Calu3 (cell line): ENCODE measurements around the gene CD22. TPM values are rescaled to one million over a fixed set of nuclear protein-coding genes. Genes with fewer than 3 reads are reported as not detected.

Experiments
- BruUV-seq: library from RNA; stranded (reverse); fragments of 400-500 nt; replicated peaks from 2 replicates; lab custom pipeline; 2021; lab: Mats Ljungman, UMichigan
- CTCF ChIA-PET: fragments of 300-600 bp; sonication (Branson Sonifier 250); formaldehyde crosslinking; loops from one replicate; lab custom pipeline; 2022; ENCODE audit warnings: antibody characterized with exemption; lab: Charles Lee
- DNase-seq: peaks from one replicate; pipeline ENCODE4 v3.0.0; 2022
- H3K27ac Mint-ChIP-seq: one replicate; pipeline ENCODE4 v1.8.0; 2022; ENCODE audit warnings: mixed read lengths; ENCODE audit not compliant: unreplicated experiment
- H3K27me3 Mint-ChIP-seq: one replicate; pipeline ENCODE4 v1.8.0; 2022; ENCODE audit warnings: mixed read lengths; ENCODE audit not compliant: unreplicated experiment
- H3K36me3 Mint-ChIP-seq: one replicate; pipeline ENCODE4 v1.8.0; 2022; ENCODE audit warnings: mild to moderate bottlenecking, moderate library complexity, mixed read lengths; ENCODE audit not compliant: insufficient read depth, unreplicated experiment
- H3K4me1 Mint-ChIP-seq: one replicate; pipeline ENCODE4 v1.8.0; 2022; ENCODE audit warnings: mild to moderate bottlenecking, low read depth, mixed read lengths; ENCODE audit not compliant: unreplicated experiment
- H3K4me3 Mint-ChIP-seq: one replicate; pipeline ENCODE4 v1.8.0; 2022; ENCODE audit warnings: mild to moderate bottlenecking, low read depth, moderate library complexity, mixed read lengths; ENCODE audit not compliant: unreplicated experiment
- H3K9me3 Mint-ChIP-seq: one replicate; pipeline ENCODE4 v1.8.0; 2022; ENCODE audit warnings: low read depth, mixed read lengths; ENCODE audit not compliant: unreplicated experiment
- intact Hi-C: fragments of 100-400 bp; cut with micrococcal nuclease; formaldehyde crosslinking; loops from one replicate; pipeline ENCODE4 v1.10.0; 2022; ENCODE audit not compliant: unreplicated experiment
- total RNA-seq: library from RNA; stranded (reverse); gene quantifications from 2 replicates; pipeline ENCODE4 v1.2.3, GENCODE V29; 2022
- TF ChIP-seq, protein P1 (sequence below): fragments of 200-600 bp; IDR thresholded peaks from one replicate; pipeline ENCODE4 v1.8.0; 2022; ENCODE audit warnings: antibody characterized with exemption; ENCODE audit not compliant: unreplicated experiment

The CD22 gene
- total RNA-seq, 1 experiment from 2014 or later = 5.9 TPM

DNA sequence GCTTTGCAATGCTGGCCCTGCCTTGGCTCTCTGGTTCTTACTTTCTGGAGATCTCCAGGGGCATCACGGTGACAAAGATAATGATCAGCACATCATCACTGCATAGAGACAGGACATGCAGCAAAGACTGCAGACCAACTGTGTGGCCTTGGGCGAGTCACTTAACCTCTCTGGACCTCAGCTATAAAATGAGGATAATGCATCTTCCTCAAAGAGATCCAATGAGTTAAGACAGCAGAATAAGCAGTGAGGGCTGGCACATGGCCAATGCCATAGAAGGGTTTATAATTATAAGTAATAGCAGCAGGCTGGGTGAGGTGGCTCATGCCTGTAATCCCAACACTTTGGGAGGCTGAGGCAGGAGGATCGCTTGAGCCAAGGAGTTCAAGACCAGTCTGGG lies 34.7 kb upstream of the CD22 start:
- no peak for DNase-seq
- H3K27ac Mint-ChIP-seq = no peak overlapping the region
- TF ChIP-seq, protein P1, sequence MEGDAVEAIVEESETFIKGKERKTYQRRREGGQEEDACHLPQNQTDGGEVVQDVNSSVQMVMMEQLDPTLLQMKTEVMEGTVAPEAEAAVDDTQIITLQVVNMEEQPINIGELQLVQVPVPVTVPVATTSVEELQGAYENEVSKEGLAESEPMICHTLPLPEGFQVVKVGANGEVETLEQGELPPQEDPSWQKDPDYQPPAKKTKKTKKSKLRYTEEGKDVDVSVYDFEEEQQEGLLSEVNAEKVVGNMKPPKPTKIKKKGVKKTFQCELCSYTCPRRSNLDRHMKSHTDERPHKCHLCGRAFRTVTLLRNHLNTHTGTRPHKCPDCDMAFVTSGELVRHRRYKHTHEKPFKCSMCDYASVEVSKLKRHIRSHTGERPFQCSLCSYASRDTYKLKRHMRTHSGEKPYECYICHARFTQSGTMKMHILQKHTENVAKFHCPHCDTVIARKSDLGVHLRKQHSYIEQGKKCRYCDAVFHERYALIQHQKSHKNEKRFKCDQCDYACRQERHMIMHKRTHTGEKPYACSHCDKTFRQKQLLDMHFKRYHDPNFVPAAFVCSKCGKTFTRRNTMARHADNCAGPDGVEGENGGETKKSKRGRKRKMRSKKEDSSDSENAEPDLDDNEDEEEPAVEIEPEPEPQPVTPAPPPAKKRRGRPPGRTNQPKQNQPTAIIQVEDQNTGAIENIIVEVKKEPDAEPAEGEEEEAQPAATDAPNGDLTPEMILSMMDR = no peak
- BruUV-seq = no TSS peak
- no peaks in the 10 kb centered on the region for H3K4me1 Mint-ChIP-seq
- no peak overlapping the region for H3K4me3 Mint-ChIP-seq
- no peaks in the 10 kb centered on the region for H3K36me3 Mint-ChIP-seq
- CTCF ChIA-PET = no interaction called here
- intact Hi-C loops = no loop called here
- H3K9me3 Mint-ChIP-seq = no peaks in the 10 kb centered on the region
- H3K27me3 Mint-ChIP-seq = peaks cover 46% of the 10 kb centered on the region

DNA sequence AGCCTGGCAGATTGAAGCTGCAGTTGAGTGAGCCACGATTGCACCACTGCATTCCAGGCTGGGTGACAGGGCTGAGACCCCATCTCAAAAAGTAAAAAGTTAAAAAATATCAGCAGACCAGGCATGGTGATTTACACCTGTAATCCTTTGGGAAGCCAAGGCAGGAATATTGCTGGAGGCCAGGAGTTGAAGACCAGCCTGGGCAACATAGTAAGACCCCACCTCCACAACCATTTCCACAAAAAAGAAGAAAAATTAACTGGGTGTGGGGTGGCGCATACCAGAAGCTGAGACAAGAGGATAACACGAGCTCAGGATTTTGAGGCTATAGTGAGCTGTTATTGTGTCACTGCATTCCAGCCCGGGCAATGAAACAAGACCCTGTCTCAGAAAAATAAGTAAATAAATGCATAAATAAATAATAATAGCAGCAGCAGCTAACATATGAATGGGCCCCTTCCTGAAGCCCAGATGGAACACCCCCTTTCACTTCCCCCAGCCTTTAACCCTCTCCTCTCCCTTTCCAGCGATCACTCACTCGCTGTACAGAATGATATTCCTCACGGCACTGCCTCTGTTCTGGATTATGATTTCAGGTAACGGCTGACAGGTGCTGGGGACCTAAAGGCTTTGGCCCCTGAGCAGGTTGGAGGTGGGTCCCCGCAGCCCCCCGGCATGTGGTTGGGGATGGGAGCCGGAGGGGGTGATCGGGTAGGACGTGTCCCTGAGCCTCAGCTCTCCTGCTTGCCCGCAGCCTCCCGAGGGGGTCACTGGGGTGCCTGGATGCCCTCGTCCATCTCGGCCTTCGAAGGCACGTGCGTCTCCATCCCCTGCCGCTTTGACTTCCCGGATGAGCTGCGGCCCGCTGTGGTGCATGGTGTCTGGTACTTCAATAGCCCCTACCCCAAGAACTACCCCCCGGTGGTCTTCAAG lies 33.9 kb upstream of the CD22 start:
- no peak overlapping the region for H3K27ac Mint-ChIP-seq
- no peak for DNase-seq
- H3K4me3 Mint-ChIP-seq = no peak overlapping the region
- CTCF ChIA-PET = no interaction called here
- H3K36me3 Mint-ChIP-seq = no peaks in the 10 kb centered on the region
- intact Hi-C loops = no loop called here
- TF ChIP-seq, protein P1 = no peak
- no TSS peak for BruUV-seq
- H3K4me1 Mint-ChIP-seq = no peaks in the 10 kb centered on the region
- H3K27me3 Mint-ChIP-seq = peaks cover 46% of the 10 kb centered on the region
- H3K9me3 Mint-ChIP-seq = no peaks in the 10 kb centered on the region

DNA sequence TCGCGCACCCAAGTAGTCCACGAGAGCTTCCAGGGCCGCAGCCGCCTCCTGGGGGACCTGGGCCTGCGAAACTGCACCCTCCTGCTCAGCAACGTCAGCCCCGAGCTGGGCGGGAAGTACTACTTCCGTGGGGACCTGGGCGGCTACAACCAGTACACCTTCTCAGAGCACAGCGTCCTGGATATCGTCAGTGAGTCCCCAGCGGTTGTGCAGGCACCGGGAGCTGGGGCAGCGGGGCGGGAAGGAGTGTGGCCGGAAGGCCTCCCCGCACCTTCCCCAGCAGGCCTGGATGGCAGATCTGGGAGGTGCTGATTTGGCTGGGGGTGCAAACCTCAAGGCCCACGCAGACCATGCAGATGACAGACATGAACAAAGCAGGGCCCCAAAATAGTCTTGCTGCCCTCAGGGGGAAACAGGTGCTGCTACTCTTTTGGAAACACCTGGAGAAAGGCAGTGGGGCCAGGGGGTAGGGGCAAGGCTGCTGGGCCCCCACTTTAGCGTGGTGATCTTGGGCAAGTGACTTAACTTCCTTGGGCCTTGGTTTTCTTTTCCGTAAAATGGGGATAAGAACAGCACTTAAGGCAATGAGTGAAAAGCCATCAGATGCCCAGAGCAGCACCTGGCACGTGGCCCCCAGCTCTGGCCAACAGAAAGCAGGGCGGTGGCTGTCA lies 33.1 kb upstream of the CD22 start:
- Mint-ChIP-seq H3K27ac (no peak overlapping the region), H3K36me3 (no peaks in the 10 kb centered on the region), H3K9me3 (no peaks in the 10 kb centered on the region), H3K4me3 (no peak overlapping the region), H3K4me1 (no peaks in the 10 kb centered on the region), H3K27me3 (peaks cover 39% of the 10 kb centered on the region)
- BruUV-seq = no TSS peak
- intact Hi-C loops = no loop called here
- DNase-seq = no peak
- TF ChIP-seq, protein P1 = no peak
- CTCF ChIA-PET = no interaction called here

DNA sequence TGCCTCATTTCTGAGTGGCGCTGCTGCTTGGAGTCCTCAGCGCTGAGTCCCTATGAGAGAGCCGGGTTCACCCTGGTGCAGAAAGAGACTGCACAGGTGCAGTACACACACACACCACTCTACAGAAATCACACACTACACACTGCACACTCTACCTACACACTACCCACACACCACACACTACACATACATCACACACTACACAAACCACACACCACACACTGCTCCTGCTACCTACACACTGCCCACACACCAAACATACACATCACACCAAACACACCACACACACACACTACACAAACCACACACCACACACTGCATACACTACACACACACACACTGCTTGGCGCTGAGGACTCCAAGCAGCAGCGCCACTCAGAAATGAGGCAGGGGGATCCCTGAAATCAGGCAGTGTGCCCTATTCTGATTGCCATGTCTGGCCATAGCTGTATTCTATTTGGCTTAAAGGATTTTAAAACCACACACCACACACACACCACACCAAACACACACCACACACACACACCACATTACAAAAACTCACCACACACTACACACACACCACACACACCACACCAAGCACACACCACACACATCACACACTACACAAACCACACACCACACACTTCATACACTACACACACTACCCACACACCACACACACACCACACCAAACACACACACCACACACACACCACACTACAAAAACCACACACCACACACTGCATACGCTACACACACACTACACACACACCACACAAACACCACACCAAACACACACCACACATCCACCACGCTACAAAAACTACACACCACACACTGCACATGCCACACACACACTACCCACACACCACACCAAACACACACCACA lies 32.1 kb upstream of the CD22 start:
- Mint-ChIP-seq H3K4me1 (no peaks in the 10 kb centered on the region), H3K9me3 (no peaks in the 10 kb centered on the region), H3K36me3 (no peaks in the 10 kb centered on the region), H3K4me3 (no peak overlapping the region), H3K27ac (no peak overlapping the region), H3K27me3 (peaks cover 29% of the 10 kb centered on the region)
- BruUV-seq = no TSS peak
- CTCF ChIA-PET = no interaction called here
- no peak for DNase-seq
- TF ChIP-seq, protein P1 = no peak
- intact Hi-C loops = no loop called here
